ENCODE results near the gene GEN1.

The GEN1 gene

GRCh38 chr2:17719562-17720371 lies 34.2 kb upstream of the GEN1 start:
- Histone ChIP-seq H3K4me1 (ENCODE audit: control insufficient read depth in 5 of 5, insufficient read depth in 5 of 5, low read length in 5 of 5) (no peaks in the 10 kb centered on the region), H3K4me3 (ENCODE audit: low read depth in 1 of 5, low read length in 5 of 5) (no peak overlapping the region), H3K27ac (ENCODE audit: low read depth, low read length) (no peak overlapping the region), H3K27me3 (ENCODE audit: control insufficient read depth in 5 of 5, insufficient read depth in 4 of 5, low read length in 5 of 5) (no peaks in the 10 kb centered on the region), H3K36me3 (ENCODE audit: control insufficient read depth in 5 of 5, insufficient read depth in 5 of 5, low read length in 5 of 5) (peaks cover 30 to 50% (median 37%) of the 10 kb centered on the region in 5 donors), H3K9ac (ENCODE audit: low read length in 5 of 5) (no peak overlapping the region), H3K9me3 (ENCODE audit: control insufficient read depth in 5 of 5, low read length in 5 of 5) (no peaks in the 10 kb centered on the region)

- no peaks in the 10 kb centered on the region for H3K4me1 ChIP-seq (ENCODE audit: control insufficient read depth in 5 of 5, insufficient read depth in 5 of 5, low read length in 5 of 5)
- H3K4me3 ChIP-seq (ENCODE audit: low read depth in 1 of 5, low read length in 5 of 5): no peak overlapping the region
- no peak overlapping the region for H3K9ac ChIP-seq (ENCODE audit: low read length in 5 of 5)
- H3K27ac ChIP-seq (ENCODE audit: low read depth, low read length): no peak overlapping the region
- no peaks in the 10 kb centered on the region for H3K27me3 ChIP-seq (ENCODE audit: control insufficient read depth in 5 of 5, insufficient read depth in 4 of 5, low read length in 5 of 5)
- H3K36me3 ChIP-seq (ENCODE audit: control insufficient read depth in 5 of 5, insufficient read depth in 5 of 5, low read length in 5 of 5): peaks cover 23 to 48% (median 30%) of the 10 kb centered on the region in 5 donors
- no peaks in the 10 kb centered on the region for H3K9me3 ChIP-seq (ENCODE audit: control insufficient read depth in 5 of 5, low read length in 5 of 5)
These were observed 25.7 kb upstream of the GEN1 start for GRCh38 chr2:17728210-17728609.

GRCh38 chr2:17729880-17730279 lies 24.1 kb upstream of the GEN1 start:
- Histone ChIP-seq H3K9ac (ENCODE audit: low read length in 5 of 5) (no peak overlapping the region), H3K36me3 (ENCODE audit: control insufficient read depth in 5 of 5, insufficient read depth in 5 of 5, low read length in 5 of 5) (peaks cover 24 to 45% (median 27%) of the 10 kb centered on the region in 5 donors), H3K4me1 (ENCODE audit: control insufficient read depth in 5 of 5, insufficient read depth in 5 of 5, low read length in 5 of 5) (peaks cover 0 to 3% (median 0%) of the 10 kb centered on the region in 5 donors), H3K9me3 (ENCODE audit: control insufficient read depth in 5 of 5, low read length in 5 of 5) (no peaks in the 10 kb centered on the region), H3K27ac (ENCODE audit: low read depth, low read length) (no peak overlapping the region), H3K4me3 (ENCODE audit: low read depth in 1 of 5, low read length in 5 of 5) (no peak overlapping the region), H3K27me3 (ENCODE audit: control insufficient read depth in 5 of 5, insufficient read depth in 4 of 5, low read length in 5 of 5) (no peaks in the 10 kb centered on the region)

GRCh38 chr2:17733599-17733998 lies 20.3 kb upstream of the GEN1 start:
- H3K27ac ChIP-seq (ENCODE audit: low read depth, low read length): no peak overlapping the region
- H3K36me3 ChIP-seq (ENCODE audit: control insufficient read depth in 5 of 5, insufficient read depth in 5 of 5, low read length in 5 of 5): peaks cover 39 to 65% (median 50%) of the 10 kb centered on the region in 5 donors
- no peaks in the 10 kb centered on the region for H3K9me3 ChIP-seq (ENCODE audit: control insufficient read depth in 5 of 5, low read length in 5 of 5)
- no peaks in the 10 kb centered on the region for H3K27me3 ChIP-seq (ENCODE audit: control insufficient read depth in 5 of 5, insufficient read depth in 4 of 5, low read length in 5 of 5)
- H3K9ac ChIP-seq (ENCODE audit: low read length in 5 of 5): no peak overlapping the region
- peaks cover 0 to 8% (median 0%) of the 10 kb centered on the region in 5 donors for H3K4me1 ChIP-seq (ENCODE audit: control insufficient read depth in 5 of 5, insufficient read depth in 5 of 5, low read length in 5 of 5)
- H3K4me3 ChIP-seq (ENCODE audit: low read depth in 1 of 5, low read length in 5 of 5): no peak overlapping the region

GRCh38 chr2:17735864-17736263 lies 18.1 kb upstream of the GEN1 start:
- H3K9ac ChIP-seq (ENCODE audit: low read length in 5 of 5): no peak overlapping the region
- H3K36me3 ChIP-seq (ENCODE audit: control insufficient read depth in 5 of 5, insufficient read depth in 5 of 5, low read length in 5 of 5): peaks cover 42 to 57% (median 54%) of the 10 kb centered on the region in 5 donors

GRCh38 chr2:17736989-17737388 lies 16.9 kb upstream of the GEN1 start:
- Histone ChIP-seq H3K9ac (ENCODE audit: low read length in 5 of 5) (no peak overlapping the region), H3K27ac (ENCODE audit: low read depth, low read length) (peak overlapping the region; percentile 0), H3K27me3 (ENCODE audit: control insufficient read depth in 5 of 5, insufficient read depth in 4 of 5, low read length in 5 of 5) (no peaks in the 10 kb centered on the region), H3K36me3 (ENCODE audit: control insufficient read depth in 5 of 5, insufficient read depth in 5 of 5, low read length in 5 of 5) (peaks cover 35 to 54% (median 45%) of the 10 kb centered on the region in 5 donors), H3K4me3 (ENCODE audit: low read depth in 1 of 5, low read length in 5 of 5) (no peak overlapping the region), H3K4me1 (ENCODE audit: control insufficient read depth in 5 of 5, insufficient read depth in 5 of 5, low read length in 5 of 5) (peaks cover 0 to 8% (median 0%) of the 10 kb centered on the region in 5 donors), H3K9me3 (ENCODE audit: control insufficient read depth in 5 of 5, low read length in 5 of 5) (no peaks in the 10 kb centered on the region)

More at GRCh38 chr2:17735864-17736263, 18.1 kb upstream of the GEN1 start:
- H3K27ac ChIP-seq (ENCODE audit: low read depth, low read length): no peak overlapping the region
- no peak overlapping the region for H3K4me3 ChIP-seq (ENCODE audit: low read depth in 1 of 5, low read length in 5 of 5)
- H3K9me3 ChIP-seq (ENCODE audit: control insufficient read depth in 5 of 5, low read length in 5 of 5): no peaks in the 10 kb centered on the region
- peaks cover 0 to 8% (median 0%) of the 10 kb centered on the region in 5 donors for H3K4me1 ChIP-seq (ENCODE audit: control insufficient read depth in 5 of 5, insufficient read depth in 5 of 5, low read length in 5 of 5)
- H3K27me3 ChIP-seq (ENCODE audit: control insufficient read depth in 5 of 5, insufficient read depth in 4 of 5, low read length in 5 of 5): no peaks in the 10 kb centered on the region

GRCh38 chr2:17740203-17740602 lies 13.7 kb upstream of the GEN1 start:
- H3K4me1 ChIP-seq (ENCODE audit: control insufficient read depth in 5 of 5, insufficient read depth in 5 of 5, low read length in 5 of 5): peaks cover 0 to 8% (median 0%) of the 10 kb centered on the region in 5 donors
- no peak overlapping the region for H3K4me3 ChIP-seq (ENCODE audit: low read depth in 1 of 5, low read length in 5 of 5)
- H3K9me3 ChIP-seq (ENCODE audit: control insufficient read depth in 5 of 5, low read length in 5 of 5): no peaks in the 10 kb centered on the region
- H3K36me3 ChIP-seq (ENCODE audit: control insufficient read depth in 5 of 5, insufficient read depth in 5 of 5, low read length in 5 of 5): peaks cover 30 to 48% (median 35%) of the 10 kb centered on the region in 5 donors
- H3K27me3 ChIP-seq (ENCODE audit: control insufficient read depth in 5 of 5, insufficient read depth in 4 of 5, low read length in 5 of 5): no peaks in the 10 kb centered on the region
- H3K27ac ChIP-seq (ENCODE audit: low read depth, low read length): no peak overlapping the region
- no peak overlapping the region for H3K9ac ChIP-seq (ENCODE audit: low read length in 5 of 5)

GRCh38 chr2:17747684-17748452 lies 6.1 kb upstream of the GEN1 start:
- Histone ChIP-seq H3K4me3 (ENCODE audit: low read depth in 1 of 5, low read length in 5 of 5) (no peak overlapping the region), H3K9ac (ENCODE audit: low read length in 5 of 5) (no peak overlapping the region), H3K27me3 (ENCODE audit: control insufficient read depth in 5 of 5, insufficient read depth in 4 of 5, low read length in 5 of 5) (no peaks in the 10 kb centered on the region)

GRCh38 chr2:17748745-17749144 lies 5.2 kb upstream of the GEN1 start:
- Histone ChIP-seq H3K36me3 (ENCODE audit: control insufficient read depth in 5 of 5, insufficient read depth in 5 of 5, low read length in 5 of 5) (peaks cover 2 to 10% (median 7%) of the 10 kb centered on the region in 5 donors), H3K4me1 (ENCODE audit: control insufficient read depth in 5 of 5, insufficient read depth in 5 of 5, low read length in 5 of 5) (peaks cover 1 to 12% (median 10%) of the 10 kb centered on the region in 5 donors), H3K9me3 (ENCODE audit: control insufficient read depth in 5 of 5, low read length in 5 of 5) (no peaks in the 10 kb centered on the region), H3K4me3 (ENCODE audit: low read depth in 1 of 5, low read length in 5 of 5) (no peak overlapping the region), H3K27ac (ENCODE audit: low read depth, low read length) (no peak overlapping the region), H3K27me3 (ENCODE audit: control insufficient read depth in 5 of 5, insufficient read depth in 4 of 5, low read length in 5 of 5) (no peaks in the 10 kb centered on the region), H3K9ac (ENCODE audit: low read length in 5 of 5) (no peak overlapping the region)

More at GRCh38 chr2:17747684-17748452, 6.1 kb upstream of the GEN1 start:
- Histone ChIP-seq H3K36me3 (ENCODE audit: control insufficient read depth in 5 of 5, insufficient read depth in 5 of 5, low read length in 5 of 5) (peaks cover 2 to 10% (median 8%) of the 10 kb centered on the region in 5 donors), H3K4me1 (ENCODE audit: control insufficient read depth in 5 of 5, insufficient read depth in 5 of 5, low read length in 5 of 5) (peaks cover 1 to 10% (median 8%) of the 10 kb centered on the region in 5 donors), H3K9me3 (ENCODE audit: control insufficient read depth in 5 of 5, low read length in 5 of 5) (no peaks in the 10 kb centered on the region), H3K27ac (ENCODE audit: low read depth, low read length) (no peak overlapping the region)
